NCI-H1048 (cell line): ENCODE measurements around the gene NPAT.

Experiments used
- DNase-seq: peaks from one replicate; lab custom pipeline; 2025; lab: John Stamatoyannopoulos, UW

The NPAT gene

GRCh38 chr11:108222574-108223347, at the start of gene NPAT, which contains the start of gene ATM:
TSS of gene NPAT (minus strand) at chr11:108222638. CDS start at chr11:108222536, 102 bp downstream.
TSS of gene ATM (plus strand) at chr11:108223067. CDS start at chr11:108227625, 4,558 bp downstream.
- peak; percentile 96 for DNase-seq

GRCh38 chr11:108269583-108269982, 47.1 kb upstream of the NPAT start:
- no peak for DNase-seq

- no peak for DNase-seq
Observed at GRCh38 chr11:108253176-108253575, 30.7 kb upstream of the NPAT start.

GRCh38 chr11:108246885-108247284, 24.4 kb upstream of the NPAT start:
- no peak for DNase-seq

GRCh38 chr11:108246308-108246707, 23.9 kb upstream of the NPAT start:
- no peak for DNase-seq

GRCh38 chr11:108242422-108242821, 20.0 kb upstream of the NPAT start:
- DNase-seq = no peak

- no peak for DNase-seq
Observed at GRCh38 chr11:108241330-108242037, 19.0 kb upstream of the NPAT start.

- DNase-seq = no peak
Observed at GRCh38 chr11:108239076-108239475, 16.6 kb upstream of the NPAT start.

GRCh38 chr11:108237058-108237481, 14.6 kb upstream of the NPAT start:
- DNase-seq = no peak

GRCh38 chr11:108235633-108236032, 13.2 kb upstream of the NPAT start:
- no peak for DNase-seq

GRCh38 chr11:108235192-108235591, 12.8 kb upstream of the NPAT start:
- DNase-seq = no peak

- DNase-seq = no peak
Observed at GRCh38 chr11:108233277-108233945, 11.0 kb upstream of the NPAT start.

GRCh38 chr11:108228251-108228650, 5.8 kb upstream of the NPAT start:
- DNase-seq = no peak

GRCh38 chr11:108226036-108226435, 3.6 kb upstream of the NPAT start:
- DNase-seq = no peak

- no peak for DNase-seq
Observed at GRCh38 chr11:108224911-108225786, 2.7 kb upstream of the NPAT start.

- DNase-seq = no peak
Observed at GRCh38 chr11:108224366-108224765, 1.9 kb upstream of the NPAT start.

GRCh38 chr11:108223348-108224149, 1.1 kb upstream of the NPAT start:
- DNase-seq = no peak

GRCh38 chr11:108221911-108222573, 396 bp downstream of the NPAT start:
- DNase-seq = no peak

GRCh38 chr11:108221371-108221770, 1.1 kb downstream of the NPAT start:
- DNase-seq = no peak

- DNase-seq = no peak
Observed at GRCh38 chr11:108220721-108221336, 1.6 kb downstream of the NPAT start.
